Heart left ventricle (tissue), 16 donors: Measurements from ENCODE around the gene NMBR. TPM values are rescaled to one million over a fixed set of nuclear protein-coding genes. Genes with fewer than 3 reads are reported as not detected.
A peak's percentile ranks its signal among the peaks of the same experiment; 100 is the strongest.
"Not testable (repeated sequence)": the region's sequence is repeated elsewhere in the genome, so short reads cannot be mapped to it uniquely, and the experiment has no call there.

Source experiments
- ATAC-seq, 4 donors: fragments of 200-7000 bp; cut with Tn5 transposase; one replicate each; pipeline ENCODE4 v1.9.1; 2020 to 2022; ENCODE audit warnings: moderate library complexity in 4 of 4, mild to moderate bottlenecking in 3 of 4, moderate number of reproducible peaks in 1 of 4
- DNase-seq, 5 donors: peaks; one replicate each; pipeline ENCODE4 v3.0.0-alpha.2; 2020
- H3K27ac ChIP-seq, 12 donors: fragments of 200-600 bp; sonication (generic) in 4 of 12; one replicate each; pipeline versions ENCODE4 v1.5.0 to v1.8.0; 2016 to 2022; ENCODE audit warnings: mild to moderate bottlenecking in 2 of 12
- H3K27me3 ChIP-seq, 9 donors: fragments of 200-600 bp; sonication (generic) in 2 of 9; one replicate each; pipeline versions ENCODE4 v1.5.1 to v1.8.0; 2016 to 2022; ENCODE audit warnings: mild to moderate bottlenecking in 3 of 9
- H3K36me3 ChIP-seq, 9 donors: fragments of 200-600 bp; sonication (generic) in 2 of 9; one replicate each; pipeline versions ENCODE4 v1.5.0 to v1.8.0; 2018 to 2022; ENCODE audit warnings: mild to moderate bottlenecking in 2 of 9
- H3K4me1 ChIP-seq, 12 donors: fragments of 200-600 bp; sonication (generic) in 4 of 12; one replicate each; pipeline versions ENCODE4 v1.5.0 to v1.8.0; 2016 to 2022; ENCODE audit warnings: mild to moderate bottlenecking in 3 of 12
- H3K4me3 ChIP-seq, 12 donors: fragments of 200-600 bp; sonication (generic) in 4 of 12; one replicate each; pipeline versions ENCODE4 v1.5.0 to v1.8.0; 2017 to 2022; ENCODE audit warnings: mild to moderate bottlenecking in 9 of 12, moderate library complexity in 4 of 12
- H3K9me3 ChIP-seq, 12 donors: fragments of 200-600 bp; sonication (generic) in 4 of 12; one replicate each; pipeline versions ENCODE4 v1.5.0 to v1.8.0; 2016 to 2022; ENCODE audit warnings: mild to moderate bottlenecking in 1 of 12
- POLR2A ChIP-seq, 2 donors: fragments of 450-650 bp; IDR thresholded peaks; one replicate each; pipeline ENCODE4 v1.6.1; 2017; ENCODE audit warnings: antibody characterized with exemption in 2 of 2, mild to moderate bottlenecking in 2 of 2, moderate library complexity in 2 of 2
- WGBS, 4 donors: extraction: QIAGEN DNeasy Blood & Tissue Kit in 2 of 4; methylation state at CpG; one replicate each; pipeline versions ENCODE4 v1.1.5 to v1.1.7; 2013 to 2018; 5-methylcytosine and 5-hydroxymethylcytosine counted together
- intact Hi-C, 10 donors: fragments of 100-400 bp; cut with DNase I; formaldehyde crosslinking; loops; one replicate each; pipeline versions ENCODE4 v1.11.1 to v1.14.2; 2022
- polyA plus RNA-seq, 2 donors: library from polyadenylated mRNA; stranded (reverse); fragments of 200-250 nt; gene quantifications; one replicate each; pipeline ENCODE4 v1.2.3, GENCODE V29; 2013
- total RNA-seq, 9 donors: library from RNA; depleted of rRNA in 2 of 9; stranded (reverse); fragments of >200 nt in 2 of 9; fragmentation: NEBNext Ultra II Directional in 3 of 9; extraction: Animal tissue kit (Norgen Biotek cat#: 25700) in 3 of 9; gene quantifications; one replicate each; pipeline versions ENCODE4 v1.1.0 to v1.2.4, GENCODE V29; 2016 to 2023
- TF ChIP-seq, protein P1 (sequence below), 12 donors: fragments of 200-600 bp; sonication (generic) in 4 of 12; IDR thresholded peaks; one replicate each; pipeline versions ENCODE4 v1.5.0 to v1.8.0; 2018 to 2022; ENCODE audit warnings: antibody characterized with exemption in 12 of 12, mild to moderate bottlenecking in 5 of 12
- donor health status: ischemic (EF 13 %, LVEDD 7.1; RV severe dilation, severe dysfunction).
- donor health status: healthy with polysubstance abuse.
- donor health status: DM: no; HTN: yes; CAD: no.
- donor health status: DM: no; HTN: no; CAD: no.
- donor health status: ischemic (EF 25% LVEDD 6.9; RV normal size, moderate dysfunction).
- donor health status: ischemic (EF 25% LVEDD 5.7; RV mildly dilated, moderate dysfunction).
- donor health status: healthy.
- donor health status: DM: yes; HTN: yes; CAD: no.
- donor health status: ischemic (EF 35%, LVEDD 5.7; RV mildly dilated, moderate dysfunction).
- donor health status: nonischemic (EF 11% LVEDD 7.7; RV severe dilation, severe dysfunction).
- donor health status: DM: yes; HTN: yes; CAD: no.
- donor health status: PGD.
- donor health status: ischemic (EF 29% LVEDD 5.4; RV normal size, mild dysfunction).
- donor health status: nonischemic (EF 23%, LVEDD 6.1; RV moderate dilation, normal function).

NMBR gene
- total and polyA plus RNA-seq, 11 donors = 0.67 TPM; not detected in 10

- H3K9me3 ChIP-seq = no peaks in the 10 kb centered on the region
- no peak overlapping the region for H3K27ac ChIP-seq
- peaks cover 0 to 25% (median 9%) of the 10 kb centered on the region in 12 donors for H3K4me1 ChIP-seq
- DNase-seq (no peak), ATAC-seq (no peak)
- H3K27me3 ChIP-seq = no peaks in the 10 kb centered on the region
- intact Hi-C loops = loop anchor here in 1 of 10 donors (5.0 kb wide), 1 partner anchor 35 kb away; no protein-coding TSS in a partner anchor
- 74 to 85% (median 79%) methylated on average over 1 of the region's 1 CpG for WGBS, 4 donors
- peaks cover 0 to 18% (median 16%) of the 10 kb centered on the region in 9 donors for H3K36me3 ChIP-seq
- TF ChIP-seq, protein P1, sequence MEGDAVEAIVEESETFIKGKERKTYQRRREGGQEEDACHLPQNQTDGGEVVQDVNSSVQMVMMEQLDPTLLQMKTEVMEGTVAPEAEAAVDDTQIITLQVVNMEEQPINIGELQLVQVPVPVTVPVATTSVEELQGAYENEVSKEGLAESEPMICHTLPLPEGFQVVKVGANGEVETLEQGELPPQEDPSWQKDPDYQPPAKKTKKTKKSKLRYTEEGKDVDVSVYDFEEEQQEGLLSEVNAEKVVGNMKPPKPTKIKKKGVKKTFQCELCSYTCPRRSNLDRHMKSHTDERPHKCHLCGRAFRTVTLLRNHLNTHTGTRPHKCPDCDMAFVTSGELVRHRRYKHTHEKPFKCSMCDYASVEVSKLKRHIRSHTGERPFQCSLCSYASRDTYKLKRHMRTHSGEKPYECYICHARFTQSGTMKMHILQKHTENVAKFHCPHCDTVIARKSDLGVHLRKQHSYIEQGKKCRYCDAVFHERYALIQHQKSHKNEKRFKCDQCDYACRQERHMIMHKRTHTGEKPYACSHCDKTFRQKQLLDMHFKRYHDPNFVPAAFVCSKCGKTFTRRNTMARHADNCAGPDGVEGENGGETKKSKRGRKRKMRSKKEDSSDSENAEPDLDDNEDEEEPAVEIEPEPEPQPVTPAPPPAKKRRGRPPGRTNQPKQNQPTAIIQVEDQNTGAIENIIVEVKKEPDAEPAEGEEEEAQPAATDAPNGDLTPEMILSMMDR (IDR thresholded peaks at IDR 0.05) = no peak
- TF ChIP-seq POLR2A (IDR thresholded peaks at IDR 0.05) = no peak
- H3K4me3 ChIP-seq = no peak overlapping the region
Observed at GRCh38 chr6:142162780-142163179, 15.9 kb upstream of the NMBR start.

- not testable (repeated sequence) for ATAC-seq, H3K36me3 ChIP-seq, DNase-seq, H3K4me3 ChIP-seq, H3K9me3 ChIP-seq, H3K27ac ChIP-seq, H3K27me3 ChIP-seq
- intact Hi-C loops = loop anchor here in 5 of 10 donors (2.0 to 5.0 kb wide), 4 partner anchors 50 to 232 kb away; no protein-coding TSS in a partner anchor
- 86 to 91% (median 90%) methylated on average over 4 of the region's 4 CpGs for WGBS, 4 donors
- H3K4me1 ChIP-seq = peaks cover 0 to 20% (median 2%) of the 10 kb centered on the region in 12 donors
Observed at GRCh38 chr6:142156758-142157068, 9.8 kb upstream of the NMBR start.

DNA sequence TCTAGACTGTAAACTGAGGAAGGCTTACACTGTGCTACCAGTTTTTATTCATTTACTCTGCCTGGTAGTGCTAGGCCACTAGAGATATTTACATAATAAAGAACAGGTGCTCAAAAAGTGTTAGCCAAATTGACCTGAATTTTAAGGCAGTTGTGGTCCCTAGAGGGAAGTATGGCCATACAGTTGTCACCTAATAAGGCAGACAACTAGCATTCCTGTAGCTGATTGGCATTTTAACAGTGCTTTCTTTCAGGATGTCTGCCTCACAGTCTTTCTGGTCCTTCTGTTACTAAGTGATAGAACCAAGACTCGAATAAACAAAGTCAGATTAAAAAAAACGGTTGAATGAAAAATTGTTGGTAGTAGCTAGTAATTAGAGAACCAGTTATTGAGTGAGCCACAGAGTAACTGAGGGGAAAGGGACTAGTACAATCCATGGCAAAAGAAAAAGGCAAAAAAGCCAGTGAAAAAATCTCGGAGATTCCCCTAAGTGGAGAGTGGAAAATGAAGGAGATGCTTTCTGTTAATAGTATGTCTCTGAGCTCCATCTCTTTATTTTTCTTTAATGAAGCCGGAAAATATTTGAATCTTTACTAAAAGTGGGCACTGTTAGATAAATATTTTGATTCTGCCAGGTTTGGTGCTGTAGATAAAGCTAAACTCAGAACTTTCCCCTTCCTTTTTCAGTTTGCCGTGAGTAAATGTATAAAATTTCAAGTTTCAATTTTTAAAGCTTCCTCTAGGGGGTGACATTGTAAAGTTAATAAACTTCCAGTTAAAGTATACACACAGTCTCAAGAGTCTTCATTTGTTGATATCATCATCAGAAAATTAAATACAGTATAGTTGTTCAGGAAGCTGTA is 9.2 kb upstream of the NMBR start:
- no peak overlapping the region for H3K27ac ChIP-seq
- ATAC-seq = peak in 1 of 4 donors; percentile 54
- no peaks in the 10 kb centered on the region for H3K27me3 ChIP-seq
- H3K9me3 ChIP-seq = no peaks in the 10 kb centered on the region
- intact Hi-C loops = loop anchor here in 5 of 10 donors (2.0 to 5.0 kb wide), 4 partner anchors 51 to 233 kb away; no protein-coding TSS in a partner anchor
- peaks cover 0 to 24% (median 2%) of the 10 kb centered on the region in 12 donors for H3K4me1 ChIP-seq
- 38 to 46% (median 41%) methylated on average over 5 of the region's 5 CpGs for WGBS, 4 donors
- DNase-seq = no peak
- no peaks in the 10 kb centered on the region for H3K36me3 ChIP-seq
- H3K4me3 ChIP-seq = no peak overlapping the region
- no peak for TF ChIP-seq POLR2A (IDR thresholded peaks at IDR 0.05)
- TF ChIP-seq, protein P1 (IDR thresholded peaks at IDR 0.05) = peak; percentile 28 to 54 (median 44)

- whole genome bisulfite sequencing, 4 donors = 61 to 90% (median 81%) methylated on average over 3 of the region's 3 CpGs
- H3K36me3 ChIP-seq = no peaks in the 10 kb centered on the region
- H3K4me3 ChIP-seq = no peak overlapping the region
- no peak for TF ChIP-seq POLR2A (IDR thresholded peaks at IDR 0.05)
- TF ChIP-seq, protein P1 (IDR thresholded peaks at IDR 0.05) = no peak
- DNase-seq (no peak), ATAC-seq (no peak)
- peaks cover 0 to 20% (median 1%) of the 10 kb centered on the region in 12 donors for H3K4me1 ChIP-seq
- H3K9me3 ChIP-seq = no peaks in the 10 kb centered on the region
- intact Hi-C loops = loop anchor here in 4 of 10 donors (5.0 kb wide), 2 partner anchors 52 to 232 kb away; no protein-coding TSS in a partner anchor
- no peaks in the 10 kb centered on the region for H3K27me3 ChIP-seq
- no peak overlapping the region for H3K27ac ChIP-seq
Observed at GRCh38 chr6:142155091-142155490, 8.2 kb upstream of the NMBR start.
